ENCODE results near the gene TP73. TPM values are rescaled to one million over a fixed set of nuclear protein-coding genes. Genes with fewer than 3 reads are reported as not detected.

The TP73 gene
- total RNA-seq, 1 donor from 2014 or later = not detected

DNA sequence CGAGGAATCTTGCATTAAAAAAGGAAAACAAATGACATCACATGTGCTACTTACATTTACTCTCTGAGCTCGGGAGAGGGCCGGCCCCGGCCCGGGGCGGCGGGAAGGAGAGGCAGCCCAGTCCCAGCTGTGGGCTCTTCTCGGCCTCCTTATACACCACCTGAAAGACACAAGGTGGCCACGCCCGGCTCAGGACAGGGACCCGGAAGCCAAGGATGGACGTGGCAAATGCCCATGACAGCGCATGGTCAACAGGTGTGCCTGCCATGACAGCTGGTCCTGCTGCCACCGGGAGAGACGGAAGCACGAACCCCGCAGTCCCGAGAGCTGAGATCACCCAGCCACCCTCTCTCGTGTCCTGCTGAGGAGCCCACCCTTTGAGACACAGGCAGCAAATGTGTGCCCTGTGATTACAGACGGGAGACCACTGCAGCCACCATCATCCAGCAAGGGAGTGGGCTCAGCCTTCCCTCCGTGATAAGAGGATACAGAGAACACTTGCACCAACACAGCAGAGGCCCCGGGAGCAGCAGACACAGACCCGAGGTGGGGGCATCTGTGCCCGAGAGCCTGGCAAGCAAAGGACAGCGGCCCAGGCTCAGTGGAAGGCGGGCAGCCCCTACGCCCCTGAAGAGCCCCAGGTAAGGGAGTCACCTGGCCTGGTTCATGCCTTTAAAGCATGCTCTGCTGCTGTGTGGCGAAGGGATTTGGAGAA is 18.8 kb upstream of the TP73 start:
- DNase-seq (ENCODE audit: low spot score) = no peak

- DNase-seq (ENCODE audit: low spot score) = no peak
Measured at GRCh38 chr1:3634059-3634800, 18.1 kb upstream of the TP73 start.

- no peak for DNase-seq (ENCODE audit: low spot score)
Measured at GRCh38 chr1:3636080-3636479, 16.2 kb upstream of the TP73 start.

DNA sequence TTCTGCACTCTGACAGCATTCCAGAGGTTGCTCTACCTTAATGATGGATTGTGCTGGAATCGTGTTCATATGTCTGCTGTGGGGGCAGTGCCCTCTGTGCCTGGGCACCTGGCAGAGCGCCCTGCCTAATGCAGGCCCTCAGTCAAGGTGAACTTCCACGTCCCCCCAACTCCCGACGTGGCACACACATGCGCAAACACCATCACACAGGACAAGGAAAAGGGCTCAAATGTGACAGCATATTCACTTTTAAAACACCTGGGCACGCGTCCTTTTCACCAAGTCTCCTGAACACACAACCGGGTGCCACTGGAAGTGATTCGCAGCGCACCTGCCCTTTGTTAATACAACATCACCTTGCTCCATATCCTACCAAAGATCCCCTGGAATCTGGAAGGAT is 15.8 kb upstream of the TP73 start:
- no peak for DNase-seq (ENCODE audit: low spot score)

DNA sequence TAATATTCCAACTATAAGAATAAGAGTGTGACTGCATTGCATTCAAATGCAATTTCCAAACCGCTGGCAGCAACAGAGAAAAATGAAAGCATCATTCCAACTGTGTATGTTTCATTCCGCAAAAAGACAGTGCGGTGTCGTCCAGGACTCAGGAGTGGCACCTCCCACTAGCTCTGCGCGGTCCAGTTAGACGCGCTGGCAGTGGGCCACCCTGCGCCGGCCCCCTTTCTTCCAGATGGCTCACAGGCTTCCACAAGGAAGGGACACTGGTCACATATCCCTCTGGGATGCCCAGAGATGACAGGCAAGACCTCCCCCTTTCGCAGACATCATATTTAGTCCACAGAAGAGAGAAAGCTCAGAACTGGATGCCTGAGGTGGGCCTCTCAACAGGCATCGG is 14.3 kb upstream of the TP73 start:
- DNase-seq (ENCODE audit: low spot score) = no peak

DNA sequence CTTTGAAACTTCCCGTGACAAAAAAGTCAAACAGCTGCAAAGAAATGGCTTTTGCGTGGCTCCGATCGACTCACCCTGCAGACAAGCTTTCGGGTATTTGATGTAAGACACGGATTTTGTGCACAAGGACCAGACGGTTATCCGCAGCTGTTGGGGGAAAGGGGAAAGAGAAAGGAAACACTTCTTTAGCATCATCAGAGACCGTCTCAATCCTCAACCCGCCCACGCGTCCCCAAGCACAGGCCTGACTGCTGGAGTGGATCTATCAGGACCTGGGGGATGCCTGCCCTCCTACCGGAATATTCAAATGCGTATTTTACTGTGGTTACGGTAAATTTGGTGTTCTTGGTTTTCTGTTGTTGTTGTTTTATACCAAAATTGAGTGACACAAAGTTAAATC is 13.6 kb upstream of the TP73 start:
- no peak for DNase-seq (ENCODE audit: low spot score)

GRCh38 chr1:3639397-3639911 is 12.9 kb upstream of the TP73 start:
- DNase-seq (ENCODE audit: low spot score) = no peak

DNA sequence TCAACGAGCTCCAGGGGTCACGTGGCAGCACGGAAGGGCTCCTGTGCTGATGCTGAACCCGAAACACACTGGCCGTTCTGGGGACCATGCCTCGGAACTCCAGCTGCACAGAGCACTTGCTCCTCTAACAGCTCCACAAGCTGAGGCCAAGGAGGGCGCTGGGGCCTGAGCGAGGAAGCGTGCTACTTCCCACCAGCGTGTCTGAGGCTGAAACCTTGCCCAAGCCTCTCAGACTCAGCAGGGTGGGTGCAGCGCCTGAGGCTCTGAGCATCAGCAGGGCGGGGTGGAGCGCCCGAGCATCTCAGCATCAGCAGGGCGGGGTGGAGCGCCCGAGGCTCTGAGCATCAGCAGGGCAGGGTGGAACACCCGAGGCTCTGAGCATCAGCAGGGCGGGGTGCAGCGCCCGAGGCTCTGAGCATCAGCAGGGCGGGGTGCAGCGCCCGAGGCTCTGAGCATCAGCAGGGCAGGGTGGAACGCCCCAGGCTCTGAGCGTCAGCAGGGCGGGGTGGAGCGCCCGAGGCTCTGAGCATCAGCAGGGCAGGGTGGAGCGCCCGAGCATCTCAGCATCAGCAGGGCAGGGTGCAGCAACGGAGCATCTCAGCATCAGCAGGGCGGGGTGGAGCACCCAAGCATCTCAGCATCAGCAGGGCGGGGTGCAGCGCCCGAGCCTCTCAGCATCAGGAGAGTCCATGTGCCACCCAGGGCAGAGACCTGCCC is 12.0 kb upstream of the TP73 start:
- no peak for DNase-seq (ENCODE audit: low spot score)

- DNase-seq (ENCODE audit: low spot score) = no peak
Measured at GRCh38 chr1:3641046-3641760, 11.1 kb upstream of the TP73 start.

GRCh38 chr1:3641816-3642215 is 10.5 kb upstream of the TP73 start:
- no peak for DNase-seq (ENCODE audit: low spot score)

GRCh38 chr1:3642919-3643675 is 9.2 kb upstream of the TP73 start:
- DNase-seq (ENCODE audit: low spot score) = no peak

- no peak for DNase-seq (ENCODE audit: low spot score)
Measured at GRCh38 chr1:3644273-3644672, 8.0 kb upstream of the TP73 start.

GRCh38 chr1:3645247-3645646 is 7.1 kb upstream of the TP73 start:
- no peak for DNase-seq (ENCODE audit: low spot score)

DNA sequence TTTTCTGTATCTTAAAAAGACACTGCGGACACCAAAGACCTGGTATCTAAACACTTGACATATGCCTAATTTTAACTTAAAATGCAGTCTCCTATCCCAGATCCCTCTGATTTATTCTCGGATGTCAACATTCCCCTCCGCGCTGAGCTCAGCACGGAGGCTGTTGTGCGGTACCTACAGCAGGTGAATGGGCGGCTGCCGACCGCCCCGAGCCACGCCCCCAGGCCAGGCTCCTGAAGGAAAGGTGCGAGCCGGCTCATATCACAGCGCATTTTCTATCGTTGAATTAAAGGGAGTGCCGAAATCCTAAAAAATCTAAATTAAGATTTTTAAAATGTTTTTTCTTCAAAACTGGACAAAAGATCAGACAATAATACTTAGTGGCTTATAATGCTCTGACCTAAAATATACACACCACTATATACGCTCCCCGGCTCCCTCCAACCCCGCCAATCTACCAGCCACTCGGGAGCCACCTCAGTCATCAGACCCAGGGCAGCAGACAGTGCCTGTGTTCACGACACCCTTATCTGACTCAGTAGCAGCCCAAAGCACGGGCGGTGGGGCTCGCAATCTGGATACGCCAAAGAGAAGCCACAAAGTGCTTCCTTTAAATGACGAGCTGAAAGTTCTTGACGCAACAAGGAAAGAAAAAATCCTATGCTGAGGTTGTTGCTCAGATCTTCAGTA is 6.5 kb upstream of the TP73 start:
- DNase-seq (ENCODE audit: low spot score) = no peak

DNA sequence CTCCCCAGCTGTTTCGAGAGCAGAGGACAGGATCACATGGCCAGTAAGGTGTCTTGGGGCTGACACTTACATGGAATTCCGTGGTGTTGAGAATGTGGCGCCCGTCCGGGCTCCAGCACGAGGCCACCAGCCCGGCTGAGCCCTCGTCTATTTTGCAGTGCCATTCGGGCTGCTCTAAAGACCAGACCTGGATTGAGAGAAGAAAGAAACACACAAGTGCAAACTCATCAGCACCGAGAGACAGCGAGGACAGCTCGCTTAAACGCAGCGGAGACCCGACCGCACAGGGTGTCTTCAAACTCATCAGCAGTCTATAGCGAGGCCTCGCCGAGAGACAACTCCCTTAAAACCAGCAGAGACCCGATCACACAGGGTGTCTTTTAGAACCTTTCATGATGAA is 5.7 kb upstream of the TP73 start:
- no peak for DNase-seq (ENCODE audit: low spot score)

DNA sequence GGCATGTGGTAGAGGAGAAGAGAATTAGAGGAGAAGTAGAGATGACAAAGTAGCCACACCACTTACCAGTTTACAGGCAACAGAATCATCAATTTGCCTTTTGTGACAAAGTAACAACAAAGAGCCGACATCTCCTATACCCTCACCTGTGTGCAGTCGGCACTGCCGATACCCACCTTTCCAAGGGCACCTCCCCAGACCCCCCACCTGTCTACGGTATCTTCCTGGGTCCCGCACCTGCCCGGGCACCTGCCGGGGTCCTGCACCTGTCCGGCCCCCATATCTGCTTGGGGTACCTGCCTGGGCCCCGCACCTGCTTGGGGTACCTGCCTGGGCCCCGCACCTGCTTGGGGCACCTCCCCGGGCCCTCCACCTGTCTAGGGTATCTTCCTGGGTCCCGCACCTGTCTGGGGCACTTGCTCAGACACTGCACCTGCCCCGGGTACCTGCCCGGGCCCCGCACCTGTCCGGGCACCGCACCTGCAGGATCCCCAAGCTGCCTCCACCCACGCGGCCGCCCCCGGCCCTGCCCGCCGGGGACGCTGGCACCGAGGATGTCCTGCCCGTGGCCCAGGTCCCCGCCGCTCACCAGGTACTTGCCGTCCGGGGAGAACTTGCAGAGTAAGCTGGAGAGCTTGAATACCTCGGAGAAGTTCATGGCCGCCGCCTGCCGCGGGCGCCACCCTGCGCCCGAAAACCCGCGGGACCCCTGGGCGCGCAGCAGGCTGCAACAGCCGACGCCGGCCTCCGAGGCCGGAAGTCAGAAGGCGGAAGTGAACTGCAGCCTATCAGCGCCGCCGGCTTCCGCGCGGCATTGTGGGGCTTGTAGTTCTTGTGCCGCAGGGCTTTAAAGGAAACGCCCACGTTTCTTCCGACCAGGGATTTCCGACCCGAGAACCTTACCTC is 2.7 kb upstream of the TP73 start, which contains the start of gene WRAP73:
Gene WRAP73 (minus strand): TSS at position 762 of the 906 bp plus-strand sequence. CDS start 104 bp downstream, at position 658.
- peak; percentile 94 for DNase-seq (ENCODE audit: low spot score)

- no peak for DNase-seq (ENCODE audit: low spot score)
Measured at GRCh38 chr1:3650248-3651025, 1.9 kb upstream of the TP73 start.
